Spleen (tissue), 11 donors: ENCODE measurements around the gene TBC1D9B. TPM values are rescaled to one million over a fixed set of nuclear protein-coding genes. Genes with fewer than 3 reads are reported as not detected.
"Not testable (repeated sequence)": the region's sequence is repeated elsewhere in the genome, so short reads cannot be mapped to it uniquely, and the experiment has no call there.

ENCODE experiments used
- DNase-seq: peaks from one replicate; pipeline ENCODE4 v3.0.0-alpha.2; 2020
- H3K27ac ChIP-seq, 8 donors: fragments of 200-600 bp; sonication (generic) in 7 of 8; 1 replicate in 4 of 8; 2 replicates in 4 of 8; pipeline versions ENCODE4 v1.5.0 to v1.8.0; 2016 to 2021; ENCODE audit warnings: inconsistent platforms in 4 of 8, mild to moderate bottlenecking in 4 of 8, moderate library complexity in 1 of 8
- H3K27me3 ChIP-seq, 7 donors: fragments of 200-600 bp; sonication (generic) in 6 of 7; replicated peaks in 1 of 7; 1 replicate in 4 of 7; 2 replicates in 3 of 7; pipeline versions ENCODE4 v1.5.0 to v1.8.0; 2016 to 2021; ENCODE audit warnings: inconsistent platforms in 3 of 7, mild to moderate bottlenecking in 1 of 7
- H3K36me3 ChIP-seq, 6 donors: fragments of 200-600 bp; sonication (generic) in 5 of 6; 1 replicate in 4 of 6; 2 replicates in 2 of 6; pipeline versions ENCODE4 v1.5.0 to v1.8.0; 2016 to 2021; ENCODE audit warnings: inconsistent platforms in 2 of 6
- H3K4me1 ChIP-seq, 6 donors: fragments of 200-600 bp; sonication (generic) in 5 of 6; 1 replicate in 3 of 6; 2 replicates in 3 of 6; pipeline versions ENCODE4 v1.5.0 to v1.8.0; 2016 to 2021; ENCODE audit warnings: inconsistent platforms in 3 of 6
- H3K4me3 ChIP-seq, 8 donors: fragments of 200-600 bp; sonication (generic) in 7 of 8; 1 replicate in 4 of 8; 2 replicates in 4 of 8; pipeline versions ENCODE4 v1.5.0 to v1.8.0; 2016 to 2021; ENCODE audit warnings: inconsistent platforms in 4 of 8, mild to moderate bottlenecking in 4 of 8, moderate library complexity in 2 of 8
- H3K9me3 ChIP-seq, 8 donors: fragments of 200-600 bp; sonication (generic) in 7 of 8; 1 replicate in 4 of 8; 2 replicates in 4 of 8; pipeline versions ENCODE4 v1.5.0 to v1.8.0; 2016 to 2021; ENCODE audit warnings: inconsistent platforms in 4 of 8
- POLR2A ChIP-seq, 3 donors: fragments of 450-650 bp; IDR thresholded peaks; one replicate each; pipeline ENCODE4 v1.5.1; 2017; ENCODE audit warnings: antibody characterized with exemption in 3 of 3, mild to moderate bottlenecking in 1 of 3
- POLR2AphosphoS5 ChIP-seq, 3 donors: sonication (generic); formaldehyde crosslinking; IDR thresholded peaks; one replicate each; pipeline ENCODE4 v1.5.1; 2017; ENCODE audit warnings: antibody characterized with exemption in 3 of 3
- WGBS, 5 donors: extraction: QIAGEN DNeasy Blood & Tissue Kit in 3 of 5; methylation state at CpG; one replicate each; pipeline versions ENCODE4 v1.1.5 to v1.1.7; 2013 to 2018; 5-methylcytosine and 5-hydroxymethylcytosine counted together
- intact Hi-C: fragments of 100-400 bp; cut with DNase I; formaldehyde crosslinking; loops from one replicate; pipeline ENCODE4 v1.15.0; 2023; ENCODE audit warnings: low total_unique reads
- polyA plus RNA-seq, 3 donors: library from polyadenylated mRNA; stranded (reverse); fragments of 200-250 nt; gene quantifications; one replicate each; pipeline ENCODE4 v1.2.1, GENCODE V29; 2013
- total RNA-seq, 7 donors: library from RNA; depleted of rRNA in 3 of 7; stranded (reverse); fragments of >200 nt in 3 of 7; fragmentation: NEBNext Ultra II Directional in 4 of 7; extraction: Animal tissue kit (Norgen Biotek cat#: 25700) in 4 of 7; gene quantifications; one replicate each; pipeline versions ENCODE4 v1.1.0 to v1.2.1, GENCODE V29; 2016 to 2021
- TF ChIP-seq, protein P1 (sequence below), 11 experiments: fragments of 200-600 bp in 7 of 11; fragments of 450-650 bp in 4 of 11; sonication (generic) in 4 of 11; IDR thresholded peaks in 8 of 11; conservative IDR thresholded peaks in 3 of 11; 1 replicate in 7 of 11; 2 replicates in 4 of 11; pipeline versions ENCODE4 v1.4.0 to v1.8.0; 2016 to 2021; ENCODE audit warnings: antibody characterized with exemption in 11 of 11, inconsistent platforms in 4 of 11, mild to moderate bottlenecking in 1 of 11
- donor health status: healthy with polysubstance abuse.
- donor health status: DM: no; HTN: no; CAD: no; lungs with moderate emphysema.
- donor health status: DM: no; HTN: no; CAD: no.
- donor health status: Bipolar disorder and iron deficiency.
- donor health status: healthy.
- donor health status: DM: no; HTN: no; CAD: no.
- donor health status: DM: yes; HTN: yes; CAD: no.

The TBC1D9B gene
- total and polyA plus RNA-seq, 10 donors, result 29.5 to 140 (median 109) TPM

DNA sequence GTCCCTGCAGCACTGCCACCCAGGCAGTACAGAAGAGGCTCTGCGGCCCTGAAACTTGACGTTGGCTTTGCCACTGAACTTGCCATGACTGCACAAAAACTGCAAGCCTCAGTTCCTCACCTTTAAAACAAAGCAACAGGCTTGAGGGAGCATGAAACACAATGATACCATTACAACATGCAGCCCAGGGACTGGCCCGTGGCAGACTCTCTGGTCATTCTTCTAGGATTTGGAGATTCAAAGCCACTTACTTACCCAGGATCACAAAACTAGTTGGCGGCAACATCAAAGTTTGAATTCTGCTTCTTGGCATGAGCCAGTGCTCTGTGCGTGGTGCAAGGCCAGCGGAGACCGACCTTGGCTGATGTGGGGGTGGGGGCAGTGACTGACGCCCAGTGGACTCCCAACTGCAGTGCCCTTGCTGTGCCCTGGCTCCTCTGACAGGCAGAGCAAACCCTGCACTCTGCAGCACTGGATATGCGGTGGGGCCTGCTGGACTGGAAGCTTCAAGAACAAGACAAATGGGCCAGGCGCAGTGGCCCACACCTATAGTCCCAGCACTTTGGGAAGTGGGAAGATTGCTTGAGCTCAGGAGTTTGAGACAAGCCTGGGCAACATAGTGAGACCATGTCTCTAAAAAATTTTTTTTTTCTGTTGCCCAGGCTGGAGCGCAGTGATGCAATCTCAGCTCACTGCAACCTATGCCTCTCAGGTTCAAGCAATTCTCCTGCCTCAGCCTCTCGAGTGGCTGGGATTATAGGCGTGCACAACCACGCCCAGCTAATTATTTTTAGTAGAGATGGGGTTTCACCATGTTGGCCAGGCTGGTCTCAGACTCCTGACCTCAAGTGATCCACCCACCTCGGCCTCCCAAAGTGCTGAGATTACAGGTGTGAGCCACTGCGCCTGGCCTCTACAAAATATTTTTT is 68.1 kb downstream of the TBC1D9B start:
- H3K36me3 ChIP-seq, result peaks cover 4 to 87% (median 67%) of the 10 kb centered on the region in 6 donors
- H3K27me3 ChIP-seq, result no peaks in the 10 kb centered on the region
- peaks cover 10 to 40% (median 21%) of the 10 kb centered on the region in 6 donors for H3K4me1 ChIP-seq
- WGBS, 5 donors, result 81 to 89% (median 86%) methylated on average over 16 of the region's 16 CpGs
- H3K9me3 ChIP-seq, result peaks cover 0 to 5% (median 2%) of the 10 kb centered on the region in 8 donors
- peak; percentile 70 for DNase-seq
- peak overlapping the region in 3 of 8 donors; percentile 4 to 38 (median 8) for H3K27ac ChIP-seq
- intact Hi-C loops, result no loop called here
- TF ChIP-seq POLR2A (IDR thresholded peaks at IDR 0.05), result no peak
- TF ChIP-seq POLR2AphosphoS5 (IDR thresholded peaks at IDR 0.05), result peak; percentile 70 to 79 (median 71)
- H3K4me3 ChIP-seq, result no peak overlapping the region

DNA sequence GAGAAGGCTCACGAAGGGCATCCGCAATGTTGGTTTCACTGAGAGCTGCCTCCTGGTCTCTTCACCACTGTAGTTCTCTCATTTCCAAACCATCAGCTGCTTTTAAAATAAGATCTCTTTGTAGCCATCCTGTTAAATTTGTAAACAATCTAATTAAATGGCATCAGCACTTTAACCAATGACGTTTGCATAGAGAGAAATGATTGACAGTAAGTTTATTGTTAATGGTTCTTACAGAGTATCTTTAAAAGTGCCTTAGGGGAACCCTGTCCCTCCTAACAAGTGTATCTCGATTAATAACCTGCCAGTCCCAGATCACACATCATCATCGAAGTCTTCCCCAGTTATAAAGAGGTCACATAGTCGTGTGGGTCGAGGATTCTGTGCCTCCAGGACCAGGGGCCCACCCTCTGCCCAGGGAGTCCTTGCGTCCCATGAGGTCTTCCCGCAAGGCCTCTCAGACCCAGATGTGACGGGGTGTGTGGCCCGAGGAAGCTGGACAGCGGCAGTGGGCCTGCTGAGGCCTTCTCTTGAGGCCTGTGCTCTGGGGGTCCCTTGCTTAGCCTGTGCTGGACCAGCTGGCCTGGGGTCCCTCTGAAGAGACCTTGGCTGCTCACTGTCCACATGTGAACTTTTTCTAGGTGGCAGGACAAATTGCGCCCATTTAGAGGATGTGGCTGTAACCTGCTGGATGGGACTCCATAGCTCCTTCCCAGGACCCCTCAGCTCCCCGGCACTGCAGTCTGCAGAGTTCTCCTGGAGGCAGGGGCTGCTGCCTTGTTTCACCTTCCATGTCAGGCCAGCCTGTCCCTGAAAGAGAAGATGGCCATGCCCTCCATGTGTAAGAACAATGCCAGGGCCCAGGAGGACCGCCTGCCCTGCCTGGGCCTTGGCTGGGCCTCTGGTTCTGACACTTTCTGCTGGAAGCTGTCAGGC is 70.4 kb downstream of the TBC1D9B start:
- peak; percentile 47 to 76 (median 51) for TF ChIP-seq POLR2AphosphoS5 (IDR thresholded peaks at IDR 0.05)
- TF ChIP-seq, protein P1, sequence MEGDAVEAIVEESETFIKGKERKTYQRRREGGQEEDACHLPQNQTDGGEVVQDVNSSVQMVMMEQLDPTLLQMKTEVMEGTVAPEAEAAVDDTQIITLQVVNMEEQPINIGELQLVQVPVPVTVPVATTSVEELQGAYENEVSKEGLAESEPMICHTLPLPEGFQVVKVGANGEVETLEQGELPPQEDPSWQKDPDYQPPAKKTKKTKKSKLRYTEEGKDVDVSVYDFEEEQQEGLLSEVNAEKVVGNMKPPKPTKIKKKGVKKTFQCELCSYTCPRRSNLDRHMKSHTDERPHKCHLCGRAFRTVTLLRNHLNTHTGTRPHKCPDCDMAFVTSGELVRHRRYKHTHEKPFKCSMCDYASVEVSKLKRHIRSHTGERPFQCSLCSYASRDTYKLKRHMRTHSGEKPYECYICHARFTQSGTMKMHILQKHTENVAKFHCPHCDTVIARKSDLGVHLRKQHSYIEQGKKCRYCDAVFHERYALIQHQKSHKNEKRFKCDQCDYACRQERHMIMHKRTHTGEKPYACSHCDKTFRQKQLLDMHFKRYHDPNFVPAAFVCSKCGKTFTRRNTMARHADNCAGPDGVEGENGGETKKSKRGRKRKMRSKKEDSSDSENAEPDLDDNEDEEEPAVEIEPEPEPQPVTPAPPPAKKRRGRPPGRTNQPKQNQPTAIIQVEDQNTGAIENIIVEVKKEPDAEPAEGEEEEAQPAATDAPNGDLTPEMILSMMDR (IDR thresholded peaks at IDR 0.05 in 8 of 11, conservative IDR thresholded peaks at IDR 0.05 in 3 of 11), result no peak

DNA sequence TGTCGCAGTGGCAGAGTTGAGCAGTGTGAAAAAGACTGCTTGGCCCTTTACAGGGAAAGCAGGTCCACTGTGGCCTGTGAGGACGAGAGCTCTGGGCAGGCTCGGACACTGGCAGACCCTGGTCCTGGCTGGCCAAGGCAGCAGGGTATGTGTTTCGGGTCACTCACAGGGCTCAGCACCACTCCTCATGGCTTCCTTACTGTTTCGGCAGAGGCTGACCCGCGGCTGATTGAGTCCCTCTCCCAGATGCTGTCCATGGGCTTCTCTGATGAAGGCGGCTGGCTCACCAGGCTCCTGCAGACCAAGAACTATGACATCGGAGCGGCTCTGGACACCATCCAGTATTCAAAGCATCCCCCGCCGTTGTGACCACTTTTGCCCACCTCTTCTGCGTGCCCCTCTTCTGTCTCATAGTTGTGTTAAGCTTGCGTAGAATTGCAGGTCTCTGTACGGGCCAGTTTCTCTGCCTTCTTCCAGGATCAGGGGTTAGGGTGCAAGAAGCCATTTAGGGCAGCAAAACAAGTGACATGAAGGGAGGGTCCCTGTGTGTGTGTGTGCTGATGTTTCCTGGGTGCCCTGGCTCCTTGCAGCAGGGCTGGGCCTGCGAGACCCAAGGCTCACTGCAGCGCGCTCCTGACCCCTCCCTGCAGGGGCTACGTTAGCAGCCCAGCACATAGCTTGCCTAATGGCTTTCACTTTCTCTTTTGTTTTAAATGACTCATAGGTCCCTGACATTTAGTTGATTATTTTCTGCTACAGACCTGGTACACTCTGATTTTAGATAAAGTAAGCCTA is 71.3 kb downstream of the TBC1D9B start:
- no peak overlapping the region for H3K4me3 ChIP-seq
- H3K27me3 ChIP-seq, result no peaks in the 10 kb centered on the region
- peak; percentile 81 for DNase-seq
- TF ChIP-seq POLR2A (IDR thresholded peaks at IDR 0.05) (no peak), POLR2AphosphoS5 (IDR thresholded peaks at IDR 0.05) (peak; percentile 69 to 83 (median 83))
- TF ChIP-seq, protein P1 (IDR thresholded peaks at IDR 0.05 in 8 of 11, conservative IDR thresholded peaks at IDR 0.05 in 3 of 11), result peak in 1 of 11 experiments; percentile 12
- H3K4me1 ChIP-seq, result peaks cover 10 to 35% (median 21%) of the 10 kb centered on the region in 6 donors
- no peaks in the 10 kb centered on the region for H3K9me3 ChIP-seq
- 76 to 84% (median 79%) methylated on average over 15 to 19 of the region's 19 CpGs for WGBS, 5 donors
- peak overlapping the region; percentile 27 to 70 (median 62) for H3K27ac ChIP-seq
- intact Hi-C loops, result no loop called here
- H3K36me3 ChIP-seq, result peaks cover 13 to 98% (median 84%) of the 10 kb centered on the region in 6 donors

More for the DNA sequence above, 70.4 kb downstream of the TBC1D9B start:
- no peaks in the 10 kb centered on the region for H3K9me3 ChIP-seq
- H3K4me1 ChIP-seq, result peaks cover 10 to 35% (median 21%) of the 10 kb centered on the region in 6 donors
- 78 to 90% (median 87%) methylated on average over 10 to 15 of the region's 15 CpGs for WGBS, 5 donors
- peak overlapping the region; percentile 27 to 70 (median 62) for H3K27ac ChIP-seq
- no peak overlapping the region for H3K4me3 ChIP-seq
- intact Hi-C loops, result no loop called here
- peak; percentile 75 for DNase-seq
- peaks cover 16 to 96% (median 79%) of the 10 kb centered on the region in 6 donors for H3K36me3 ChIP-seq
- H3K27me3 ChIP-seq, result no peaks in the 10 kb centered on the region

DNA sequence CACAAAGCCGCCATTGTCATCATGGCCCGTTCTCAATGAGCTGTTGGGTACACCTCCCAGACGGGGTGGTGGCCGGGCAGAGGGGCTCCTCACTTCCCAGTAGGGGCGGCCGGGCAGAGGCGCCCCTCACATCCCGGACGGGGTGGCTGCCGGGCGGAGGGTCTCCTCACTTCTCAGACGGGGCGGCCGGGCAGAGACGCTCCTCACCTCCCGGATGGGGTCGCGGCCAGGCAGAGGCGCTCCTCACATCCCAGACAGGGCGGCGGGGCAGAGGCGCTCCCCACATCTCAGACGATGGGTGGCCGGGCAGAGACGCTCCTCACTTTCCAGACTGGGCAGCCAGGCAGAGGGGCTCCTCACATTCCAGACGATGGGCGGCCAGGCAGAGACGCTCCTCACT is 72.8 kb downstream of the TBC1D9B start:
- H3K4me1 ChIP-seq, result peaks cover 10 to 36% (median 21%) of the 10 kb centered on the region in 6 donors
- DNase-seq, result not testable (repeated sequence)
- 94 to 100% (median 94%) methylated on average over 2 to 27 of the region's 28 CpGs for WGBS, 5 donors

More for the DNA sequence above, 72.8 kb downstream of the TBC1D9B start:
- H3K4me3 ChIP-seq, H3K9me3 ChIP-seq, H3K27ac ChIP-seq, intact Hi-C loops, H3K27me3 ChIP-seq: not testable (repeated sequence)
- peaks cover 12 to 98% (median 84%) of the 10 kb centered on the region in 6 donors for H3K36me3 ChIP-seq
